A549 (cell line): Measurements from ENCODE around the gene MGRN1. TPM values are rescaled to one million over a fixed set of nuclear protein-coding genes. Genes with fewer than 3 reads are reported as not detected.
A peak's percentile ranks its signal among the peaks of the same experiment; 100 is the strongest.

Source experiments
- ATAC-seq, 2 experiments: fragments of 200-7000 bp in 1 of 2; fragments of >200 bp in 1 of 2; cut with Nextera tagmentation in 1 of 2; cut with Tn5 transposase in 1 of 2; 3 replicates each; pipeline versions ENCODE4 v1.8.0 to v1.9.1; 2018 to 2020; ENCODE audit warnings: mild to moderate bottlenecking in 1 of 2, moderate library complexity in 1 of 2
- CTCF ChIA-PET: fragments of 300-600 bp; sonication (Branson Sonifier 250); formaldehyde crosslinking; extraction: SDS; loops from one replicate; lab custom pipeline; 2021; ENCODE audit warnings: antibody characterized with exemption, inconsistent platforms; lab: Yijun Ruan, JAX
- POLR2A ChIA-PET: fragments of 350-600 bp; formaldehyde crosslinking; extraction: SDS; loops from one replicate; lab custom pipeline; 2021; ENCODE audit warnings: antibody characterized with exemption, inconsistent platforms; lab: Yijun Ruan, JAX
- DNase-seq, 2 experiments: peaks; one replicate each; pipeline versions ENCODE4 v3.0.0 to v3.0.0-alpha.2; 2011 to 2016; ENCODE audit warnings: low read depth in 1 of 2, low spot score in 1 of 2
- FAIRE-seq: peaks from 2 replicates; lab custom pipeline; 2011; peaks lifted over from hg19 to GRCh38; lab: Jason Lieb, UNC
- H3K27ac ChIP-seq, 2 experiments: fragments of >200 bp; sonication (Bioruptor Twin); formaldehyde crosslinking; 3 replicates each; pipeline ENCODE4 v1.5.1; 2016 to 2017
- H3K4me1 ChIP-seq: fragments of >200 bp; sonication (Bioruptor Twin); formaldehyde crosslinking; 3 replicates; pipeline ENCODE4 v1.6.1; 2016
- H3K4me2 ChIP-seq: fragments of >200 bp; sonication (Bioruptor Twin); formaldehyde crosslinking; 3 replicates; pipeline ENCODE4 v1.6.1; 2016
- H3K4me3 ChIP-seq: fragments of >200 bp; sonication (Bioruptor Twin); formaldehyde crosslinking; 3 replicates; pipeline ENCODE4 v1.5.1; 2016
- H3K9me3 ChIP-seq: fragments of >200 bp; sonication (Bioruptor Twin); formaldehyde crosslinking; 3 replicates; pipeline ENCODE4 v1.6.1; 2016
- CEBPB ChIP-seq, 2 experiments: fragments of >200 bp in 1 of 2; sonication (Bioruptor Twin) in 1 of 2; formaldehyde crosslinking in 1 of 2; IDR thresholded peaks; 2 replicates each; pipeline ENCODE4 v1.6.1; 2012 to 2016
- CHD2 ChIP-seq: fragments of 150-350 bp; IDR thresholded peaks from 2 replicates; pipeline ENCODE4 v1.6.1; 2014; ENCODE audit warnings: low read length; ENCODE audit not compliant: partially characterized antibody
- CHD4 ChIP-seq: fragments of 200-600 bp; sonication (generic); IDR thresholded peaks from 2 replicates; pipeline ENCODE4 v1.6.1; 2016; ENCODE audit warnings: antibody characterized with exemption, mild to moderate bottlenecking, borderline replicate concordance
- EHMT2 ChIP-seq: fragments of 200-600 bp; sonication (generic); IDR thresholded peaks from 2 replicates; pipeline ENCODE4 v1.6.1; 2016; ENCODE audit warnings: antibody characterized with exemption, low read depth, mild to moderate bottlenecking, moderate library complexity
- HOXA7 ChIP-seq: fragments of 250-450 bp; sonication (Bioruptor Pico); IDR thresholded peaks from 2 replicates; pipeline ENCODE4 v1.5.0; 2020; ENCODE audit warnings: mild to moderate bottlenecking, moderate library complexity
- HOXB13 ChIP-seq: fragments of 250-450 bp; sonication (Bioruptor Pico); IDR thresholded peaks from 2 replicates; pipeline ENCODE4 v1.5.0; 2020; ENCODE audit warnings: low read depth, mild to moderate bottlenecking, moderate library complexity
- HOXB5 ChIP-seq: fragments of 250-450 bp; sonication (Bioruptor Pico); IDR thresholded peaks from 2 replicates; pipeline ENCODE4 v1.5.0; 2020; ENCODE audit warnings: mild to moderate bottlenecking, moderate library complexity
- JUN ChIP-seq, 2 experiments: fragments of >200 bp; sonication (Bioruptor Twin); formaldehyde crosslinking; IDR thresholded peaks; 2 replicates in 1 of 2; 3 replicates in 1 of 2; pipeline ENCODE4 v1.6.1; 2016 to 2017
- JUNB ChIP-seq: fragments of >200 bp; sonication (Bioruptor Twin); formaldehyde crosslinking; IDR thresholded peaks from 2 replicates; pipeline ENCODE4 v1.6.1; 2016
- KDM1A ChIP-seq: fragments of 200-600 bp; sonication (generic); IDR thresholded peaks from 2 replicates; pipeline ENCODE4 v1.6.1; 2016; ENCODE audit warnings: low read depth, mild to moderate bottlenecking
- NFE2L2 ChIP-seq: fragments of 150-350 bp; conservative IDR thresholded peaks from 2 replicates; pipeline ENCODE4 v1.6.1; 2014; ENCODE audit warnings: low read length
- NPAS2 ChIP-seq: fragments of 250-450 bp; sonication (Bioruptor Pico); IDR thresholded peaks from 2 replicates; pipeline ENCODE4 v1.8.0; 2022; ENCODE audit warnings: mild to moderate bottlenecking, moderate library complexity, borderline replicate concordance
- PHF8 ChIP-seq: fragments of 200-600 bp; sonication (generic); IDR thresholded peaks from 2 replicates; pipeline ENCODE4 v1.6.1; 2016; ENCODE audit warnings: low read depth, mild to moderate bottlenecking, antibody characterized with exemption, moderate library complexity, borderline replicate concordance
- POLR2A ChIP-seq: IDR thresholded peaks from 2 replicates; pipeline ENCODE4 v1.6.1; 2012; ENCODE audit warnings: mild to moderate bottlenecking, low read length
- POLR2AphosphoS2 ChIP-seq: conservative IDR thresholded peaks from 2 replicates; pipeline ENCODE4 v1.6.1; 2012; ENCODE audit warnings: low read length, improper control_type of control experiment, inconsistent platforms
- RAD21 ChIP-seq, 2 experiments: fragments of >200 bp in 1 of 2; sonication (Bioruptor Twin) in 1 of 2; formaldehyde crosslinking in 1 of 2; IDR thresholded peaks in 1 of 2; conservative IDR thresholded peaks in 1 of 2; 2 replicates in 1 of 2; 3 replicates in 1 of 2; pipeline ENCODE4 v1.6.1; 2012 to 2018; ENCODE audit warnings: inconsistent platforms in 1 of 2
- RNF2 ChIP-seq: fragments of 200-600 bp; sonication (generic); IDR thresholded peaks from 2 replicates; pipeline ENCODE4 v1.6.1; 2016; ENCODE audit warnings: low read depth, mild to moderate bottlenecking, antibody characterized with exemption, moderate library complexity, borderline replicate concordance
- ZNF302 ChIP-seq: fragments of 250-450 bp; sonication (Bioruptor Pico); IDR thresholded peaks from 2 replicates; pipeline ENCODE4 v1.9.0; 2021; ENCODE audit warnings: inconsistent platforms, mild to moderate bottlenecking, moderate library complexity
- WGBS: methylation state at CpG from one replicate; pipeline ENCODE4 v1.1.6; 2017; ENCODE audit errors: missing lambda C conversion rate; 5-methylcytosine and 5-hydroxymethylcytosine counted together
- polyA plus RNA-seq, 4 experiments: library from polyadenylated mRNA; depleted of rRNA in 3 of 4; stranded (reverse); fragments of >200 nt; fragmentation: RNase III in 1 of 4; extraction: RNeasy Plus Mini Kit Qiagen cat#74134 plus additional on column Dnase treatment in 1 of 4; gene quantifications; 2 replicates in 3 of 4; 3 replicates in 1 of 4; pipeline ENCODE4 v1.2.3, GENCODE V29; 2011 to 2017
- TF ChIP-seq, protein P1 (sequence below): fragments of 450-650 bp; IDR thresholded peaks from 2 replicates; pipeline ENCODE4 v1.6.1; 2014; ENCODE audit warnings: antibody characterized with exemption

MGRN1 gene
- polyA plus RNA-seq, 2 of the 4 experiments (the other 2 are of a cell fraction): 4.3 to 29.9 TPM

DNA sequence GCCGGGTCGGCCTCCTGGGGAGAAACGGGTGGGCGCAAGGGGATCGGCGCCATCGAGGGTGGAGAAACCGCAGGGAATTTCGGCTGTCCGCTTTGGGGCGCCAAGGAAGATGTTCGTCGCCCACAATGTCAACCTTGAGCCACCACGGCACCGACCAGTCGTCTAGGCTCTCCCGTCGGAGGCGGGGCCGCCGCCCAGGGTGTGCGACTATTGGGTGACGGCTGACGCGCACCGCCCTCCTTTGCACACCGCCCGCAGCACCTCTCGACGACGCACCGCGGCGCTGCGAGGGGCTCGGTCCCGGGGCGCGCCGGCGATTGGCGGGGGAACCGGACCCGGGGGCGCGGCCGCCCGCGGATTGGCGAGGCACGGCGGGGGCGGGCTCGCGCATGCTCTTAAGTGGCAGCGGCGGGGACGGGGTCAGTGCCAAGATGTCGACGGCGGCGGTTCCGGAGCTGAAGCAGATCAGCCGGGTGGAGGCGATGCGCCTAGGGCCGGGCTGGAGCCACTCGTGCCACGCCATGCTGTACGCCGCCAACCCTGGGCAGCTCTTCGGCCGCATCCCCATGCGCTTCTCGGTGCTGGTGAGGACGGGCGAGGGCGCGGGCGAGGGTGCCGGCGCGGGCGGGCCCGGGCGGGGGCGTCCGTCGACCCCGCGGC is 68.8 kb downstream of the MGRN1 start, which contains the start of gene NUDT16L1 (continued):
- TF ChIP-seq PHF8 (peak; percentile 84), POLR2A (peak; percentile 91)
- TF ChIP-seq, protein P1, sequence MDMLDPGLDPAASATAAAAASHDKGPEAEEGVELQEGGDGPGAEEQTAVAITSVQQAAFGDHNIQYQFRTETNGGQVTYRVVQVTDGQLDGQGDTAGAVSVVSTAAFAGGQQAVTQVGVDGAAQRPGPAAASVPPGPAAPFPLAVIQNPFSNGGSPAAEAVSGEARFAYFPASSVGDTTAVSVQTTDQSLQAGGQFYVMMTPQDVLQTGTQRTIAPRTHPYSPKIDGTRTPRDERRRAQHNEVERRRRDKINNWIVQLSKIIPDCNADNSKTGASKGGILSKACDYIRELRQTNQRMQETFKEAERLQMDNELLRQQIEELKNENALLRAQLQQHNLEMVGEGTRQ: no peak

DNA sequence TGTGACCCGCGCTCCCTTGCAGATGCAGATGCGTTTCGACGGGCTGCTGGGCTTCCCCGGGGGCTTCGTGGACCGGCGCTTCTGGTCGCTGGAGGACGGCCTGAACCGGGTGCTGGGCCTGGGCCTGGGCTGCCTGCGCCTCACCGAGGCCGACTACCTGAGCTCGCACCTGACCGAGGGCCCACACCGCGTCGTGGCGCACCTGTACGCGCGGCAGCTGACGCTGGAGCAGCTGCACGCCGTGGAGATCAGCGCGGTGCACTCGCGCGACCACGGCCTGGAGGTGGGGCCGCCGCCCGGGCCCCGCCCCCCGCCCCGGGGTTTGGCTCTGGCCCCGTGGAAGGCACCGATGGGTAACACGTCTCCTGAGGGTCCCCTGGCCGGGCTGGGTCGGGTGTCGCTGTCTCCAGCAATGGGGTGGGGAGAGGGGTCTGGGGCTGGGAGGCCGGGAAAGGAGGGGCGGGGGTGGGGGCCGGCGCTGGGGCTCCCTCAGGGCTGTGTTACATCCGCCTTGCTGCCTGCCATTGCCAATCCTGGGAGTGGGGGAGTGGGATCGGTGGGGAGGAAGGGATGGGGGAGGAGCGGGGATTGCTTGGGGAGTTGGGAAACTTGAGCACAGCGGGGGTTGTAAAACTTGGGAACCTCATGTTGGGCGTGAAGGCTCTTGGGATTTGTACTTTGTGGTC is 69.5 kb downstream of the MGRN1 start:
- no peaks in the 10 kb centered on the region for H3K9me3 ChIP-seq
- peaks cover 11% of the 10 kb centered on the region; the same call in 1 of the 3 replicates for H3K4me1 ChIP-seq
- CTCF ChIA-PET: interaction anchor here (1.2 to 2.0 kb wide), 5 partner anchors 11 to 176 kb away, joined by 3 to 8 read pairs (median 3); partner anchors contain the start of gene MGRN1
- POLR2A ChIA-PET: interaction anchor here (0.6 to 1.4 kb wide), 3 partner anchors 41 to 264 kb away, joined by 3 to 7 read pairs (median 3); partner anchors contain the start of genes ANKS3, DNAAF8 and SEC14L5
- H3K27ac ChIP-seq: peak overlapping the region; percentile 88 to 92
- FAIRE-seq (no peak), ATAC-seq (peak; percentile 14 to 21), DNase-seq (peak in 1 of 2 experiments; percentile 48)
- TF ChIP-seq JUN (IDR thresholded peaks at IDR 0.05) (peak in 1 of 2 experiments; percentile 2; a peak in 2 of 5 replicates), HOXB13 (CRISPR knock-in tag) (no peak), KDM1A (no peak)
- TF ChIP-seq, protein P1: no peak
- H3K4me3 ChIP-seq: peak overlapping the region; percentile 93
- peak overlapping the region; percentile 95 for H3K4me2 ChIP-seq
- WGBS: 11% methylated on average over 17 of the region's 54 CpGs

DNA sequence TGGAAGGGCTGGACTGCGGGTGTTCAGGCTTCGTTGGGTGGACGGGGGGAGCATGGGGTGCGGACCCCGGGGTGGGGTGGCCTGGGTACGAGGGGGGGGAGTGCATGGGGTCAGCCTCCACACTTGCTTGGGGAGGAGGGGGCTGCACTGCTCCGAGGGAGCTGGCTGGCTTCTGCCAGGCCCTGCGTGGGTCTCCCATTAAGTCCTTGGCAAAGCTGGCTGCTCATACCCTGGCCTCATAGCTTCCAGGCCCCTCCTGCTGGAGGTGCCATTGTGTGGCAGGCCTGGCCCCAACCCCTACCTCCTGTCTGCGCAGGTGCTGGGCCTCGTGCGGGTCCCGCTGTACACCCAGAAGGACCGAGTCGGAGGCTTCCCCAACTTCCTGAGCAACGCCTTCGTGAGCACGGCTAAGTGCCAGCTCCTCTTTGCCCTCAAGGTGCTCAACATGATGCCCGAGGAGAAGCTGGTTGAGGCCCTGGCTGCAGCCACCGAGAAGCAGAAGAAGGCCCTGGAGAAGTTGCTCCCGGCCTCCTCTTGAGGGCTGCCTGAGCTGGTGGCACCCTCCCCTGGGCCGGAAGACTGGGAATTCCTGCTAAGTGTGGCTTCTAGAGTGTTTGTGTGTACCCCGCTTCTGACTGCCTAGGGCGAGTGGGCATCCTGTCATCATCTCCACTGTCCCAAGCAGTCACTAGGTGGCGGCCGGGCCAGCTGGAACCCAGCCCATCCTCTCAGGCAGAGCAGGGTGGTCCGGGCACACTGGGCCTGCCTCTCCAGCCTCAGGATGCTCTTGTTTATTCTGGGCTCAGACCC is 70.2 kb downstream of the MGRN1 start:
- Histone ChIP-seq H3K4me3 (peak overlapping the region; percentile 93; the same call in 2 of the 3 replicates), H3K4me2 (peak overlapping the region; percentile 95), H3K4me1 (peaks cover 11% of the 10 kb centered on the region; the same call in 1 of the 3 replicates), H3K9me3 (no peaks in the 10 kb centered on the region), H3K27ac (peak overlapping the region; percentile 88 to 92; a peak in 5 of 6 replicates)
- ATAC-seq (peak in 1 of 2 experiments; percentile 1; a peak in 1 of 6 replicates), DNase-seq (no peak), FAIRE-seq (no peak)
- no peak for TF ChIP-seq CHD4
- no peak for TF ChIP-seq EHMT2
- no peak for TF ChIP-seq PHF8
- no peak for TF ChIP-seq HOXB5 (CRISPR knock-in tag)
- no peak for TF ChIP-seq NPAS2
- TF ChIP-seq POLR2AphosphoS2: no peak
- no peak for TF ChIP-seq ZNF302 (CRISPR knock-in tag)
- no peak for TF ChIP-seq NFE2L2
- no peak for TF ChIP-seq JUNB
- TF ChIP-seq RAD21 (conservative IDR thresholded peaks at IDR 0.05 in 1 of 2, IDR thresholded peaks at IDR 0.05 in 1 of 2): no peak
- TF ChIP-seq CEBPB (IDR thresholded peaks at IDR 0.05): no peak
- TF ChIP-seq, protein P1: no peak
- no peak for TF ChIP-seq CHD2
- TF ChIP-seq RNF2: no peak
- no peak for TF ChIP-seq HOXA7
- 79% methylated on average over 18 of the region's 26 CpGs for WGBS
- POLR2A ChIA-PET: interaction anchor here (0.5 to 1.4 kb wide), 3 partner anchors 40 to 120 kb away, joined by 3 to 7 read pairs (median 5); partner anchors contain the start of genes ANKS3 and DNAAF8
- CTCF ChIA-PET: interaction anchor here (1.3 to 2.2 kb wide), 7 partner anchors 11 to 261 kb away, joined by 3 to 12 read pairs (median 7); partner anchors contain the start of gene MGRN1
